HFFc6 (cell line): ENCODE data around the gene ZCCHC4. TPM values are rescaled to one million over a fixed set of nuclear protein-coding genes. Genes with fewer than 3 reads are reported as not detected.
"Not testable (repeated sequence)": the region's sequence is repeated elsewhere in the genome, so short reads cannot be mapped to it uniquely, and the experiment has no call there.

Source experiments
- DNase-seq: peaks from one replicate; pipeline ENCODE4 v3.0.0-alpha.2; 2018
- H3K27ac Mint-ChIP-seq: 2 replicates; pipeline ENCODE4 v1.8.0; 2020; ENCODE audit warnings: mild to moderate bottlenecking, mixed read lengths
- H3K27me3 Mint-ChIP-seq: 2 replicates; pipeline ENCODE4 v1.8.0; 2021; ENCODE audit warnings: mild to moderate bottlenecking, moderate library complexity, mixed read lengths; ENCODE audit not compliant: insufficient read depth
- H3K36me3 Mint-ChIP-seq: 2 replicates; pipeline ENCODE4 v1.8.0; 2021; ENCODE audit warnings: low read depth, mixed read lengths
- H3K4me1 Mint-ChIP-seq: 2 replicates; pipeline ENCODE4 v1.8.0; 2020; ENCODE audit warnings: low read depth, mixed read lengths
- H3K4me3 Mint-ChIP-seq: 2 replicates; pipeline ENCODE4 v1.8.0; 2020; ENCODE audit warnings: mild to moderate bottlenecking, moderate library complexity, mixed read lengths
- H3K9me3 Mint-ChIP-seq: 2 replicates; pipeline ENCODE4 v1.8.0; 2020; ENCODE audit warnings: mild to moderate bottlenecking, mixed read lengths
- CTCF ChIP-seq: fragments of 200-600 bp; sonication (generic); IDR thresholded peaks from 2 replicates; pipeline ENCODE4 v1.5.0; 2021; ENCODE audit warnings: antibody characterized with exemption, mild to moderate bottlenecking
- total RNA-seq, 6 experiments: library from RNA; stranded (reverse); fragmentation: NEBNext Ultra II Directional; extraction: Animal tissue kit (Norgen Biotek cat#: 25700); gene quantifications; 2 replicates in 1 of 6; 3 replicates in 5 of 6; pipeline ENCODE4 v1.2.3, GENCODE V29; 2021

Gene ZCCHC4
- total RNA-seq, 6 experiments from 2014 or later = 8.3 to 11.0 (median 9.1) TPM

- Mint-ChIP-seq H3K36me3 (peaks cover 15% of the 10 kb centered on the region), H3K9me3 (no peaks in the 10 kb centered on the region), H3K27me3 (peaks cover 2% of the 10 kb centered on the region; the same call in 1 of the 2 replicates), H3K4me3 (peak overlapping the region; percentile 28; the same call in 1 of the 2 replicates), H3K27ac (peak overlapping the region; percentile 90), H3K4me1 (peaks cover 39% of the 10 kb centered on the region)
- TF ChIP-seq CTCF = no peak
- DNase-seq = no peak
Measured at GRCh38 chr4:25321703-25322102, 9.1 kb downstream of the ZCCHC4 start.

- not testable (repeated sequence) for H3K27me3 Mint-ChIP-seq, DNase-seq, H3K36me3 Mint-ChIP-seq, H3K27ac Mint-ChIP-seq, H3K4me3 Mint-ChIP-seq, H3K9me3 Mint-ChIP-seq
- H3K4me1 Mint-ChIP-seq = peaks cover 32% of the 10 kb centered on the region; the same call in 1 of the 2 replicates
Measured at GRCh38 chr4:25328463-25328862, 15.9 kb downstream of the ZCCHC4 start.

GRCh38 chr4:25330335-25330734 lies 17.8 kb downstream of the ZCCHC4 start:
- Mint-ChIP-seq H3K27ac (no peak overlapping the region; the same call in 1 of the 2 replicates), H3K27me3 (no peaks in the 10 kb centered on the region), H3K9me3 (no peaks in the 10 kb centered on the region), H3K4me1 (peaks cover 32% of the 10 kb centered on the region; the same call in 1 of the 2 replicates), H3K4me3 (no peak overlapping the region), H3K36me3 (no peaks in the 10 kb centered on the region)
- TF ChIP-seq CTCF = no peak
- DNase-seq = no peak

- Mint-ChIP-seq H3K4me3 (peak overlapping the region; percentile 76), H3K27ac (peak overlapping the region; percentile 74), H3K4me1 (peaks cover 32% of the 10 kb centered on the region; the same call in 1 of the 2 replicates), H3K9me3 (no peaks in the 10 kb centered on the region), H3K36me3 (no peaks in the 10 kb centered on the region), H3K27me3 (no peaks in the 10 kb centered on the region)
- no peak for TF ChIP-seq CTCF
- no peak for DNase-seq
Measured at GRCh38 chr4:25330905-25331808, 18.6 kb downstream of the ZCCHC4 start.

- Mint-ChIP-seq H3K4me3 (no peak overlapping the region), H3K27ac (peak overlapping the region; percentile 64), H3K9me3 (no peaks in the 10 kb centered on the region), H3K36me3 (peaks cover 22% of the 10 kb centered on the region; the same call in 1 of the 2 replicates), H3K27me3 (no peaks in the 10 kb centered on the region; the same call in 1 of the 2 replicates), H3K4me1 (peaks cover 24% of the 10 kb centered on the region)
- TF ChIP-seq CTCF = no peak
- DNase-seq = peak; percentile 18
Measured at GRCh38 chr4:25343671-25344070, 31.1 kb downstream of the ZCCHC4 start.

GRCh38 chr4:25345744-25346143 lies 33.2 kb downstream of the ZCCHC4 start:
- peak overlapping the region; percentile 5; the same call in 1 of the 2 replicates for H3K27ac Mint-ChIP-seq
- H3K4me3 Mint-ChIP-seq = no peak overlapping the region
- TF ChIP-seq CTCF = no peak
- no peak for DNase-seq
- peaks cover 29% of the 10 kb centered on the region for H3K4me1 Mint-ChIP-seq
- H3K9me3 Mint-ChIP-seq = no peaks in the 10 kb centered on the region
- H3K27me3 Mint-ChIP-seq = no peaks in the 10 kb centered on the region; the same call in 1 of the 2 replicates
- peaks cover 12% of the 10 kb centered on the region; the same call in 1 of the 2 replicates for H3K36me3 Mint-ChIP-seq
